H4 (cell line): ENCODE data around the gene CDR2L. TPM values are rescaled to one million over a fixed set of nuclear protein-coding genes. Genes with fewer than 3 reads are reported as not detected.
"Not testable (repeated sequence)": the region's sequence is repeated elsewhere in the genome, so short reads cannot be mapped to it uniquely, and the experiment has no call there.

Source experiments
- DNase-seq: peaks from one replicate; pipeline ENCODE4 v3.0.0-alpha.2; 2015; ENCODE audit warnings: low spot score
- total RNA-seq: library from RNA; depleted of rRNA; stranded (reverse); fragments of >200 nt; shearing (Covaris generic); gene quantifications from 2 replicates; pipeline ENCODE4 v1.2.3, GENCODE V29; 2014

CDR2L gene
- total RNA-seq, 1 experiment from 2014 or later: 3.3 TPM

DNA sequence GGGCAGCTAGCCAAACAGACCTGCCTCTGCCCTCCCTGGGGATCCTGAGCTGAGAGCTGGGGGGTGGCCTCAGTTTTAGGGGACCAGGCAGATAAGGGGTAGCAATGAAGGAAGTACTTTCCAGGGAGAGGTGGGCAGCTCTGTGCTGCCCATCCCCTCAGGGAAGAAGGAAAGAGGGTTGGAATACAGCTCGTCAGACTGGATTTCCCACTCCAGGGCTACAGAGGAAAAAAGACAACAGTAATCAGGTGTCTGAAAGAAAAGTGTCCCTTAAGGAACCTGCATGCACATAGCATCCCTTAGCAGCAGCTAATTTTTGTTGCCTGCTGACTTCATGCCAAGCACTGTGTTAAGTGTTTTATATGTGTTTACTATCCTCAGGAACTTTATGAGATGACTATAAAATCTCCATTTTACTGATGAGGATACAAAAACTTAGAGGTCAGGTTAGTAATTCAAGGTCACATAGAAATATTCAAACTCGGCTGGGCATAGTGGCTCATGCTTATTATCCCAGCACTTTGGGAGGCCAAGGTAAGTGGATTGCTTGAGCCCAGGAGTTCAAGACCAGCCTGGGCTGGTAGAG lies 21.8 kb downstream of the CDR2L start:
- DNase-seq: no peak

DNA sequence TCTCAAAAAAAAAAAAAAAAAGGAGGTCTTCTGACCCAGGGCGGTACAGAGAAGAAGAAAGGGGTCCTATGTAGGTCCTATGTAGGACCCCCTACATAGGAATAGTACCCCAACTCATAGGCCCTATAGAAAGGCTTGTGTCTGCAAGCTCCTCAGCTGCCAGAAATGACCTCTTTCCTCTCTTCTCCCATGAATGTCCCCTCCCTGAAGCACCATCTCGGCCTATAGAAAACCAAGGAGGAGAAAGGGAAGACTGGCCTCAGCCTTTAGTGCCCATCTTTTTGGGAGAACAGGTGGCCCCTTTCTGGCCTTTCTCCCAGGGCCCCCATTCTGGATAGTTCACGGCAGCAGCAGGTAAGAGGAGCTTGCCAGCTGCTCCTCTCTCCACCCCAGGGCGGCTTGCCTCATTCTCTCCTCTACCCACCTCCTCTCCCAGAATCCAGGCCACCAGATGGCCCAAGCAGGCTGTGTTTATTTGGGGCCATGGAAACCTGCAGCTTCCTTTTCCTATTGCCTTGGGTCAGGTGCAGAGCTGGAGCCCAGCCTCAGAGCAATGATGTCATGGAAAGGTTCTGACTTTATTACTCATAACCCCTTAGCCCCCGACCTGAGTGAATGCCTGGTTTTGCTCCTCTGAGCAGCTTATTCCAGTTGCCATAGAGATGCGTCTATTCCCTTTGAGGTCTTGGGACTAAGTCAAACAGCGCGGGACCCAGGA lies 23.4 kb downstream of the CDR2L start:
- no peak for DNase-seq

DNA sequence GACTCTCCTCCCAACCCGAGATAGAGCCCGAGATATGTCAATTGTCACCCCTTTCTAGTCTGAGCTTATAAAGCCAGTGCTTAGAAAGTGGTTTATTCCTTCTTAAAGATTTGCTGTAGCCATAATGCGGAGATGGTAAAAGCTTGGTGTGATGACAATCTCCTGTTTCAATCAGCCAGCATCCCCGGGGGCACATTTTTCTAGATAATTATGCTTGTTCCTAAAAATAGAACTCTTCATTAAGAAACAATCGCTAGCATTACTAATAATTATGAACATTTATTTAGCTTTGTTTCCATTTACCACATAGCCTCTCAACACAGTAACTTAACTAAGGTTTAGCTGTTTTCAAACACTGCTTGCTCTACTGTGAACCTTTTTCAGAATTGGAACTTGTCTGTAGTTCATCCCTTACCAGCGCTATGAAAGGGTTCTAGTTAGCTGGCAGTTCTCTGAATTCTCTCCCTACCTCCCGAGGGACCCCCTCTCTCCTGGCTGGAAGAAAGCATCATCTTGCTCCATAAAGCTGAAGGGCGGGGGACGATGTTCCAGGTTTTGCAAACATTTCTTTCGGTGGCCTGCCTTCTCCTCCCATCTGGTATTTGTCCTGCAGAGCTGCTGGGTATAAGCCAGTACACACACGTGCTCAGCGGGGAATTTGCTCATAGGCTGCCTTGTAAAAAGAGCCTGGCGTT lies 24.1 kb downstream of the CDR2L start:
- DNase-seq: no peak

DNA sequence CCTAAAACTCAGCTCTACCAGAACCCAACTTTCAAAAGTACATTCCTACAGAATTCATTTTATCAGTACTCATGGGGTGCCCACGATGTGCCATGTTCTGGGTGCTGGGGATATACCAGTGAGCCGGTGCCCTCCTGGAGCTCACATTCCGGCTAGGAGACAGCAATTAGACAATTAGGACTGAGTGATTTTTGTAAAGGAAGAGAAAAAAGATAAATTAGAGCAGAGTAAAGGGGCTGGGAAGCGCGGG lies 24.6 kb downstream of the CDR2L start:
- no peak for DNase-seq

DNA sequence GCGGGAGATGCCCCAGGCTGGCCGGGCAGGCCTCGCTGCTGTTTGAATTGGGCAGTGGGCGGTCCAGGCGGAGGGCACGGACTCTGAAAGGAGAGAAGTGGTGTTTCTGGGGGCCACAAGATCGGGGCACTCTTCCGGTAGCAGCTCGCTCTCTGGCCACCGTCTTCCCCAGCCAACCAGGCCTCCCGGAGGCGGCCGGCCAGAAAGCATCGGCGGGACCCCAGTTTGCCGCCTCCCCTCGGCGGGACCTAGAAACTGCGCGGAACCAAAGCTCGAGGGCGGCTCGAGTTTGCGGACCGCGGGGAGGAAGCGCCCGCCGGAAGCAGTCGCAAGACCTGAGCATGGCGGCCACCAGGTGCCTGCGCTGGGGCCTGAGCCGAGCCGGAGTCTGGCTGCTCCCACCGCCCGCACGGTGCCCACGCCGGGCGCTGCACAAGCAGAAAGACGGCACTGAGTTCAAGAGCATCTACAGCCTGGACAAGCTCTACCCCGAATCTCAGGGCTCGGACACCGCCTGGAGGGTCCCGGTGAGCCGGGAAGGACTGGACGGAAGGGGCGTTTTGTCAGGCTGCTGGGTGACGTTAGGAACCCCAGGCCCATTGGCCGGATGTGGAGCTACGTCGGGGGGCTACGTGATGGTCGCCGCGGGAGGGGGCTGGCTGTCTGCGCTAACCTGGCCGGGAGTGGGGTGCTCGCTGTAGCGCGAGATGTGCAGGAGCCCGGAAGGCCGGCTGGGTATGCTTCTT lies 25.1 kb downstream of the CDR2L start, which contains the start of gene MRPL58:
MRPL58 (plus strand) TSS at position 325 of the 746 bp plus-strand sequence; CDS start at position 342, 17 bp downstream.
- peak; percentile 78 for DNase-seq

DNA sequence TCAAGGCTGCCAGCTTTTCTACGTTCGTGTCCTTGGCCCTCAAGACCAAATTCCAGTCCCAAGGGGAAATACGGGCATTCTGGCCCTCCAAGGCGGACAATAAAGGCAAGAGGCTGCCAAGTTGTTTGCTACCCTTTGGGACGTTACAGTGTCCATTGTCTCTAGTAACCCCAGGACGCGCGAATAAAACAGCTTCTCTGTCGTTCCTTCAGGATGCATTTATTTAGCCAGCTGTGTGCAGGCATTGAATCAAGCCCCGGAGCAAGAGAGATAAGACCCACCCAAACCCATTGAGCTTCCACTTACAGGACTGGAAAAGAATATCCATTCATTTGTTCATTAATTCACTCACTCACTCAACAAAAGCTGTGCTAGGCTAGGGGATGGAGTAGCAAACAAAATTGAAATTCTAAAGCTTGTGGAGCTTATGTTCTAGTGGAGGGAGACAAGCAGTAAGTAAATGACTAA lies 25.7 kb downstream of the CDR2L start:
- no peak for DNase-seq

DNA sequence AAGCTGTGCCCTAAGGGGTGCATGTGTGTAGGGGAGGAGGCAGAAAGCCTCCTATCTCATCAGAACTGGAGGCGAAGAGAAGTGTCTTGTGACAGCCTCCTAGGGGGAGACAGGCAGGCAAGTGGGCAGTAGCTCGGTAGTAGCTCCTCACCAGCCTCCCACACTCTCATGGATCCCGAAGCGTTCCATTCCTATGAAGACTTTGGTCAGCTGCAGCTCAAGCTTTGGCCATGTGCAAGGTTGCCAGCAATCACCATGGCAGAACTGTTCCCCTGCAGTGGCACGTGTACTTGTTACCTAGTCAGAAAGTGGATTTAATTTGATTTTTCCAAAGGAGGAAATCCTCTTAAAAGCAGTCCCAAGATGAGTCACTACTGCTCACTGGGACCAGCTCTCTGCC lies 31.7 kb downstream of the CDR2L start:
- no peak for DNase-seq

DNA sequence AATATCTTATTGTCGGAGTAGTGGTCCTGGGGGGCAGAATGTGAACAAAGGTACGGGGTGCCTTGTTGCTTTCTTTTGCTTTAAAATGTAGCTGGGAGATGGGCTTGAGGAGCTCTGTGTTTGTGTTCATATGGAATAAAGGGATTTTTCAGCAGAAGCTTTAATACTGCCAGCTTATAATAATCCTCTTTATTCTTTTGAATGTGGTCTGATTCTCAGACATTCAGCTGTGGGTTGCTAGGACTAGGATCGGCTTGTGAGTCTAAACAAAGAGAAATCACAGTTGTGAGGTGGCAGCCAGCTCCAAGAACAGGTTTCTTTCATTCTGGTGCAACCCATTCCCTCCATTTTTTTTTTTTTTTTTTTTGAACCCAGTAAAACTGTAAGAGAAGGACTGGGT lies 32.3 kb downstream of the CDR2L start:
- no peak for DNase-seq

DNA sequence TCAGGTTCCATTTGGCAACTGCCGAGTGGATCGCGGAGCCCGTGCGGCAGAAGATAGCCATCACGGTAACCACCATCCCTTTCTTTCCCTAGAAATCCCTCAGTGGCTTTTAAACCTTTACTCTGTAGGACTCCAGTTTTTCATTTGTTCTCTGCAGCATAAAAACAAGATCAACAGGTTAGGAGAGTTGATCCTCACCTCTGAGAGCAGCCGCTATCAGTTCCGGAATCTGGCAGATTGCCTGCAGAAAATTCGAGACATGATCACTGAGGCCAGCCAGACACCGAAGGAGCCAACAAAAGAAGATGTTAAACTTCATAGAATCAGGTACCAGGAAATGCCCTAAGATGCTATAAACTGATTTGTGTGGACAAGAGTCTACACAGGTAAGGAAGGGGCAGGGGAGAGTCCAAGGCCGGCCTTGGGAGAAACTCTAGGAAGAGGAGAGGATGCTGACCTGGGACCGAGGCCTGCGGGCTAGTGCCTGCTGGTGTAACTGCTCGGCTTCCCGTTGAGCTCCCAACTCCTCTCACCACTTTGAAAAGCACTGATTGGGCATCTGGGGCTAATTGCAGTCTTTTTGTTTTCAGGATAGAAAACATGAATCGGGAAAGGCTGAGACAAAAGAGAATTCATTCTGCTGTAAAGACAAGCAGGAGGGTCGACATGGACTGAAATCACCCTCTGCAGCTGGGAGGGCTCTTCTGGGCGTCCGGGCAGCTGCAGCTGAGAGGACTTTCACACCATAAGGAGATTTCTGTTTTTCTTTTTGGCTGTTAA lies 33.1 kb downstream of the CDR2L start:
- DNase-seq: no peak

DNA sequence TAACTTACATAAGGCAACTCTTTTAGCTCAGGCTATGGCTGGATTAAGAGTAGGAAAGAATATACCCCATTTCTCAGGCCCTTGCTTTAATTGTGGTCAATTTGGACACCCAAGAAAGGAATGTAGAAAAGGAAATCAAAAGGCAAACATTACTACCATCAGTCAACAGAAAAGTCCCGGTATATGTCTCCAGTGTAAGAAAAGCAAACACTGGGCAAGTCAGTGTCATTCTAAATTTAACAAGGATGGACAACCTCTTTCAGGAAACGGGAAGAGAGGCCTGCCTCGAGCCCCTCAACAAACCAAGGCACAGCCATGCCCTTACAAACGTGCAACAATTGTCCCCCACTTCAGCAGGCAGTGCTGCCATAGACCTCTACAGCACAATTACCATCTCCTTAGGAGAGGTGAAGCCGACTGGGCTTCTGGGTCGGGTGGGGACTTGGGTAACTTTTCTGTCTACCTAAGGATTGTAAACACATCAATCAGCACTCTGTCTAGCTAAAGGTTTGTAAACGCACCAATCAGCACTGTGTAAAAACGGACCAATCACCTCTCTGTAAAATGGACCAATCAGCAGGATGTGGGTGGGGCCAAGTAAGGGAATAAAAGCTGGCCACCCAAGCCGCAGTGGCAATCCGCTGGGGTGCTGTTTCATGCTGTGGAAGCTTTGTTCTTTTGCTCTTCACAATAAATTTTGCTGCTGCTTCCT lies 37.4 kb downstream of the CDR2L start:
- DNase-seq: no peak

DNA sequence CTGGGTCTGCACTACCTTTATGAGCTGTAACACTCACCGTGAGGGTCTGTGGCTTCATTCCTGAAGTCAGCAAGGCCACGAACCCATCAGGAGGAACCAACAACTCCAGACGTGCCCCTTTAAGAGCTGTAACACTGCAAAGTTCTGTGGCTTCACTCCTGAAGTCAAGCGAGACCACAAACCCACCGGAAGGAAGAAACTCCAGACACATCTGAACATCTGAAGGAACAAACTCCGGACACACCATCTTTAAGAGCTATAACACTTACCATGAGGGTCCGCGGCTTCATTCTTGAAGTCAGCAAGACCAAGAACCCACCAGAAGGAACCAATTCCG lies 37.9 kb downstream of the CDR2L start:
- not testable (repeated sequence) for DNase-seq

DNA sequence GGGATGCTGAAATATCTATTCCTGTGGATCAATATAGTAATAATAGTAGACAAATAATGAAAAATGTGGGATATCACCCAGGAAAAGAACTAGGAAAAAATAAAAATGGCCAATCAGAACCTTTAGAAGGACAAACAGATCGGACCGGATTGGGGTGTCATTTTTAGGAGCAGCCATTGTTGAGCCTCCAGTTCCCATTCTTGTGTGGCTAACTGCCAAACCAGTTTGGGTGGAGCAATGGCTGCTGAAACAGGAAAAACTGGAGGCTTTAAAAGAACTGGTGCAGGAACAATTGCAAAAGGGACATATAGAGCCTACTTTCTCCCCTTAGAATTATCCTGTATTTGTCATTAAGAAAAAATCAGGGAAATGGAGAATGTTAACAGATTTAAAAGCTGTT lies 39.2 kb downstream of the CDR2L start:
- DNase-seq: not testable (repeated sequence)

DNA sequence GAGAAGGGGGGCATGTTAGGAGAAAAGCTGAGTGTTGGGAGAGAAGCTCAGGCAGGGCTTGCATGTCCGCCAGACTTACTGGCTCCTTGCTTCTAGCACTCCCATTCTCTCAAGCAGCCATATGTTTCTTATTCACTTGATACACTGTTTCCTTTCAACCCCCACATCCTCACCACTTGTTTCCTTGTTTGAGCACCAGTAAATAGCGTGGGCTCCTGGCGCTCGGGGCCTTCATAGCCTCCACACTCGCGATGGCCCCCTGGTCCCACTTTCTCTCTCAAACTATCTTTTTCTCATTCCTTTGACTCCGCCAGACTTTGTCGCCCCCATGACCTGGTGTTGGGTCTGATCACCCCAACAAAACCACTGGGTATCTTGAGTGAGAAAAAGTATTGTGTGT lies 42.7 kb downstream of the CDR2L start:
- DNase-seq: no peak

DNA sequence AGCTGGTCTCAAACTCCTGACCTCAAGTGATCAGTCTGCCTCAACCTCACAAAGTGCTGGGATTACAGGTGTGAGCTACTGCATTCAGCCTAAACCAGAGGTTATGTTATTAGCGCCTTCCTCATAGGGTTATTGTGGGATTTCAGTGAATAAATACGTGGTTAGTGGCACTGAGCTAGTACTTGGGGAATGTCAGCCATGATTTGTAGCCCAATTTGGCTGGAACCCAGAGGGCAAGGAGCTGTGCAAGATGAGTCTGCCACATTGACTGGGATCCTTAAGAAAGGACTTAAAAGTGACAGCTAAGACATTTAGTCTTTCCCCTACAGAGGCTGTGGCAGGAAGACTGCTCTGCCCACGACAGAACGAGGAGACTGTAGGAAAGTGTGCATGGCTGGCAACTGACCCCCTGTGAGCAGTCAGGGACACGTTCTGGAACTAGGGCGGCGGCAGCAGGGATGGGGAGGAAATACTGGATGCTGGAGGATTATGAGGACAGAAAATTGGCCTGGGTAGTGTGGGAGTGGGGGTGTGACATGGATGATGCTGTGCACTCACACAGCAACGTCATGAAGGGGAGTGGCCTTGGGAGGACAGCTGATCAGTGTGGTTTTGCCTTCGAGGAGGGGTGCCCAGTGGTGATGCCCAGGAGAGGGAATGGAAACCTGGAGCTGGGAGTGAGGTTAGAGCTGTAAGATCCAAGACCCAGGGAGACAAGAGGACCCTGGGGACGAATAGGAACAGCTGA lies 44.7 kb downstream of the CDR2L start:
- peak; percentile 93 for DNase-seq

DNA sequence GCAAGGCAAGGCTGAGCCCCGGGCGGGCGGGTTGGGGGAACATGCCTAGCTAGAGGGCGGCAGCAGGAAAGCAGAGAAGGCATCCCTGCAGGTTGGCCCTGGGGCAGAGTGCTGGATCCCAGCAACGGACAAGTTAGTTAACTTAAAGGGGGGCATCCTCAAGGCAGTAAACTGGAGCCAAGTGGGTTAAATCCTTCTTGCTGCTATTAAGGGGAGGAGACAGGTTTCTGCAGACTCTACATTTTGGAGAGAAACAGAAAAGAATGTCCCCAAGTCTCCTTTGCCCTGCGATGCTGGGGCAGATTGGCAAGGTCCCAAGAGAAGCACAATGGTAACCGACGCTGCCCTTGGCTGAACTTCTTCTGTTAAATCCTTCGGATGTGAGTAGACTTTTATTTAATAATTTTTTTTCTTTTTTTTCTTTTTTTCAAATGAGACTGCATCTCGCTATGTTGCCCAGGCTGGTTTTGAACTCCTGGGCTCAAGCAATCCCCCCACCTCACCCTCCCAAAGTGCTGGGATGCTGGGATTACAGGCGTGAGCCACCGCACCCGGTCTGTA lies 45.4 kb downstream of the CDR2L start:
- DNase-seq: no peak

DNA sequence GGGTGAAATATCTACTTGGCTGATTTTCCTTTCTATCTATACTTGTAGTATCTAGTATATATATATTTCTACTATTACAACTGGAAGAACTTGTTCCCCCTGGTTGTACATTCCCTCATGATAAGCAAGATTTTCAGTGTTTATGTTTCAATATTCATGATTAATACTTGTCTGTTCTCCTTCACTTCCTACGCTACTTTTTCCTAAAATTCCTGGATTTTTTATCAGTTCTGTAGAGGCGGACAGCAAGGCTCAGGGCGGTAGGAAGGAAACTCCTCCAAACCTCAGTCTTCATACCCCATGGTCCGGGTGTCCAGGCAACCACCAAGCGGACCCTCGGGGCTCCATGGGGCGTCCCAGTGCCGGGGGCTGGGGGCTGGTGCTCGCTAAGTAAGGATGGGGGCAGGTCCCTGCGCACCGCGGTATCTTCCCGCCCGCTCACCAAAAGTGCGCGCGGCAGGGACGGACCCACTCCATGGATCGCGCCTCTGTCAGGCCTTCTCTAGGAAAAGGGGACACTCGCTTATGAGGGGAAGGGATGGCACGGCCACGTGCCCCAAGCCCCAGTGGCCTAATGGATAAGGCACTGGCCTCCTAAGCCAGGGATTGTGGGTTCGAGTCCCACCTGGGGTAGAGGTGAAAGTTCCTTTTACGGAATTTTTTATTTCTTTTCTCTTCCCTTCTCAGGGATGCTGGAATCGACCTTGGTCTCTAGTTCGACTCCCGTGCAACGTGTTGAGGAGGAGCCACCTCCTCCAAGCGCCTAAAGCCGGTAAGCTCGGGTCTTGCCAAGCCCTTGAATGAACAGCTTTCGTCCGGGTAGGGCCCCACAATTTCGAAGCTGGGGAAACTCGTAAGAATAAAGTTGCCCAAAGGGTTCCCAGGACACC lies 46.2 kb downstream of the CDR2L start:
- DNase-seq: peak; percentile 94

DNA sequence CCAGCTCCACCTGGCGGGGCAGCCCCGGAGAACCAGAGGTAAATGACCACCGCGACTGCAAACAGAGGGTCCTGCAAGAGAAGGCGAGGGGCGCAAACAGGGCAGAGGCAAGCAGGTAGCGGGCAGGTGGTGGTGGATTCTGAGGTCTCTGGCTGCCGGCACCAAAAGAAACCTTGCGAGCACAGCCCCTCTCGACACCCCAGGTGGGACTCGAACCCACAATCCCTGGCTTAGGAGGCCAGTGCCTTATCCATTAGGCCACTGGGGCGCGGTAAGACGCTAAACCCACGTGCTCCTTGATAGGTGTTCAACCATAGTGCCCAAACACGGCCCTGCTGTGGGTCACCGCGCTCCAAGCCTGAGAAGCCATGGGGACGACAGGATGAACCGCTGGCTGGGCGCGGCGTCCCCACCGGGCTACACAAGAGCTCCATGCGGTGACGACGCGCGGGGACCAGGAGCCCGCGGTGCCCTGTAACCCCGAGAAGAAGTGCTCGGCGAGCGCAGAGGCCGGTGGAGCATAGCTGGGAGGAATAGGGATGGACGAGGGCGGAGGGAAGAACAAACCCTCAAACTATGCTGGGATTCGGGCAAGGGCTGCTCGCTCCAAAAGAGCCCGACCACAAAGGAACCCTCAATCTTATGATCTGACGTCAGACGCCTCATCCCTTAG lies 46.9 kb downstream of the CDR2L start:
- peak; percentile 95 for DNase-seq

DNA sequence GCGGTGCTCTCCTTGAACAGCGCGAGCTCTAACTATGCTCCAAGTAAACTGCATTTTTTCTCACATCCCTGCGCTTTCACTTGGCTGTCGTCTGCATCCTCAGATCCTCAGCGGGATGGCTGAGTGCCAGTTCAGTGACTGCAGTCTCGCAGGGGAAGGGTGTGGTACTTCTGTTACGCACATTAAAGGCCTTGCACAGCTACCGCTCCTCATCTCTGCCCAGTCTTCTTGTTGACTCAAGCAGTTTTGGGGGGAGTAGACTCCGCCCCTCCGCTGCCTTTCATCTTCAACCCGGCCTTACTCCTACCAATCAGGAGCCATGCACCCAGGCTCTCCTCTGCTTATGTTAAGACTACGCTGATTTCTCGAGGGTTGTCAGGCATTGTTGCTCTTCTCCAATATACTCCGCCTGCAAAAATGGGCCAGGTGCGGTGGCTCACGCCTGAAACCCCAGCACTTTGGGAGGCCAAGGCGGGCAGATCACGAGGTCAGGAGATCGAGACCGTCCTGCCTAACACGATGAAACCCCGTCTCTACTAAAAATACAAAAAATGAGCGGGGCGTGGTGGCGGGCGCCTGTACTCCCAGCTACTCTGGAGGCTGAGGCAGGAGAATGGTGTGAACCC lies 49.3 kb downstream of the CDR2L start:
- DNase-seq: no peak
